HEK293 (cell line): ENCODE data around the gene TFAP2B.

ENCODE experiments used
- KLF7 ChIP-seq: fragments of 450-650 bp; formaldehyde crosslinking; IDR thresholded peaks from 2 replicates; pipeline ENCODE4 v1.5.1; 2016; ENCODE audit warnings: missing biosample characterization, missing genetic modification characterization, borderline replicate concordance
- SCRT2 ChIP-seq: fragments of 450-650 bp; formaldehyde crosslinking; IDR thresholded peaks from 2 replicates; pipeline ENCODE4 v1.5.1; 2016; ENCODE audit warnings: missing biosample characterization, missing genetic modification characterization
- SP2 ChIP-seq: fragments of 450-650 bp; formaldehyde crosslinking; IDR thresholded peaks from 2 replicates; pipeline ENCODE4 v1.5.1; 2016; ENCODE audit warnings: missing biosample characterization, missing genetic modification characterization
- ZNF341 ChIP-seq: fragments of 450-650 bp; formaldehyde crosslinking; IDR thresholded peaks from 2 replicates; pipeline ENCODE4; 2016; ENCODE audit warnings: low read depth, missing biosample characterization, missing genetic modification characterization
- ZNF544 ChIP-seq: fragments of 450-650 bp; formaldehyde crosslinking; IDR thresholded peaks from 2 replicates; pipeline ENCODE4 v1.5.0; 2017; ENCODE audit warnings: missing biosample characterization, missing genetic modification characterization
- TF ChIP-seq, protein P1 (sequence below): fragments of 450-650 bp; formaldehyde crosslinking; IDR thresholded peaks from 2 replicates; pipeline ENCODE4 v1.5.1; 2016; ENCODE audit warnings: missing biosample characterization, missing genetic modification characterization
- TF ChIP-seq, protein P2 (sequence below): sonication (generic); formaldehyde crosslinking; IDR thresholded peaks from 2 replicates; pipeline ENCODE4 v1.8.1; 2022; ENCODE audit warnings: mild to moderate bottlenecking, moderate library complexity, missing genetic modification reagents

DNA sequence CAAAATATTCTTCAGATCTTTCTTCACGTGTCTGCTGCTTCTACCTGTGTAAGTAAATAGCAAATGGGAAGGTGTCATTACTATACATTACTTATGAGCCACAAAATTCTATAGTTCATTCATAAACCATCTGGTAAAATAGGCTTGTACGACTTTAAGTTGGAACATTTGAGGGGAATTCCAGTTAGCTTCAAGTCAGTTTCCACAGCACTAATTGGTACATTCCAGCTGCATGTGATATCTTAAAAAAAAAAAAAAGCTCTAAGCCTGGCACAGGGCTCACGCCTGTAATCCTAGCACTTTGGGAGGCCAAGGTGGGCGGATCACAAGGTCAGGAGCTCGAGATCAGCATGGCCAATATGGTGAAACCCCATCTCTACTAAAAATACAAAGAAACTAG, 23.1 kb upstream of the TFAP2B start:
- no peak for TF ChIP-seq ZNF544 (tag by site-specific recombination)
- TF ChIP-seq, protein P1, sequence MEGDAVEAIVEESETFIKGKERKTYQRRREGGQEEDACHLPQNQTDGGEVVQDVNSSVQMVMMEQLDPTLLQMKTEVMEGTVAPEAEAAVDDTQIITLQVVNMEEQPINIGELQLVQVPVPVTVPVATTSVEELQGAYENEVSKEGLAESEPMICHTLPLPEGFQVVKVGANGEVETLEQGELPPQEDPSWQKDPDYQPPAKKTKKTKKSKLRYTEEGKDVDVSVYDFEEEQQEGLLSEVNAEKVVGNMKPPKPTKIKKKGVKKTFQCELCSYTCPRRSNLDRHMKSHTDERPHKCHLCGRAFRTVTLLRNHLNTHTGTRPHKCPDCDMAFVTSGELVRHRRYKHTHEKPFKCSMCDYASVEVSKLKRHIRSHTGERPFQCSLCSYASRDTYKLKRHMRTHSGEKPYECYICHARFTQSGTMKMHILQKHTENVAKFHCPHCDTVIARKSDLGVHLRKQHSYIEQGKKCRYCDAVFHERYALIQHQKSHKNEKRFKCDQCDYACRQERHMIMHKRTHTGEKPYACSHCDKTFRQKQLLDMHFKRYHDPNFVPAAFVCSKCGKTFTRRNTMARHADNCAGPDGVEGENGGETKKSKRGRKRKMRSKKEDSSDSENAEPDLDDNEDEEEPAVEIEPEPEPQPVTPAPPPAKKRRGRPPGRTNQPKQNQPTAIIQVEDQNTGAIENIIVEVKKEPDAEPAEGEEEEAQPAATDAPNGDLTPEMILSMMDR = no peak
- TF ChIP-seq, protein P2, sequence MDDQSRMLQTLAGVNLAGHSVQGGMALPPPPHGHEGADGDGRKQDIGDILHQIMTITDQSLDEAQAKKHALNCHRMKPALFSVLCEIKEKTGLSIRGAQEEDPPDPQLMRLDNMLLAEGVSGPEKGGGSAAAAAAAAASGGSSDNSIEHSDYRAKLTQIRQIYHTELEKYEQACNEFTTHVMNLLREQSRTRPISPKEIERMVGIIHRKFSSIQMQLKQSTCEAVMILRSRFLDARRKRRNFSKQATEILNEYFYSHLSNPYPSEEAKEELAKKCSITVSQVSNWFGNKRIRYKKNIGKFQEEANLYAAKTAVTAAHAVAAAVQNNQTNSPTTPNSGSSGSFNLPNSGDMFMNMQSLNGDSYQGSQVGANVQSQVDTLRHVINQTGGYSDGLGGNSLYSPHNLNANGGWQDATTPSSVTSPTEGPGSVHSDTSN (CRISPR knock-in tag) = no peak
- TF ChIP-seq SCRT2 = no peak
- no peak for TF ChIP-seq SP2 (tag by site-specific recombination)
- no peak for TF ChIP-seq KLF7
- TF ChIP-seq ZNF341 (tag by site-specific recombination) = no peak
